ENCODE measurements around the gene SMAP1.

The SMAP1 gene

DNA sequence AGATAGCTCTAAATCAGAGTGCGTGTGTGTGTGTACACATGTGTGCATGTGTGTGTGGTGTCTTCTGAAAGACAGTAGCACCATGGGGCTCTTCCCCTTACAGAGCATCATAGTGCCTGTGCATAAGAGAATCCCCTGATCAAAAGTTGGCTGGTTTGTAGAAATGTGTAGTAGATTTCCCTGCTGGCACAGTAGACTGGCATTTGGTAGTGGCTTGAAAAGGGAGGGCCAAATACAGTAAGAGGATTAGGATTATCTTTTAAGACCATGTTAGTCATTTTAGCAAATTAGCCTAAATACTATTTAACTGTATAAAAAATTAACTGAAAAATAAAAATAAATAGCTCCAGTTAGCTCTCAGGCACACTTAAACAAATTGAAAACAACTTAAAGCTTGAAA lies 176.6 kb downstream of the SMAP1 start:
- no peak for DNase-seq

DNA sequence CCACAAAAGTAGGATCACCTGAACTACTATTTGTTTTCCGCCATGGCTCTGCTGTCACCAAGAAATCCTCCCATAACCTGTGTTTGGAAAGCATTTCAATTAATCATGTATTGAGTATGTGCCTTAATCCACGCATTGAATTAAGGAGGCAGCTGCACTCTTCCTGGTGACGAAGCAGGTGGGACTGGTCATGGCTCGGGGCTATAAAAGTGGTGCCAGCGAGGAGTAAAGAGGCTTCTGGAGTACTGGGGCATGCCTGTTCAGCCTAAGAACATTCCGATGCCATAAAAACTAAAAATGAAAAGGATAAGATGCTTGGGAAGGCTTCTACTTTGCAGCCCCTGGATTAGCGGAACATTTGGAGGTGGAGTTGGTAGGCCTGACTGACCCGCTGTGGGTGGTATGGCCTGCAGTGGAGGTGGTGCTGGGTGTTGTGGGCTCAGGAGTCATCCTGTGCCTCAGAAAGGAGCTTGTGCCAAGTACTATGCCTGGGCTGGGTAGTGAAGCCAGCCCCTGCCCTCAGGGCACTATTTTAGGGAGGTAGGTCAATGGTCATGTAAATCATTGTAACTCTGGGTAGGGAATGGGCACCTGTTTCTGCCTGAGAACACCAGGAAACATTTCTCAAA lies 178.6 kb downstream of the SMAP1 start:
- no peak for DNase-seq

GRCh38 chr6:70847106-70848084 lies 179.7 kb downstream of the SMAP1 start:
- no peak for DNase-seq

GRCh38 chr6:70849348-70850069 lies 181.8 kb downstream of the SMAP1 start:
- DNase-seq = no peak

- no peak for DNase-seq
Measured at GRCh38 chr6:70852667-70853246, 185.1 kb downstream of the SMAP1 start.

GRCh38 chr6:70857387-70858077 lies 189.8 kb downstream of the SMAP1 start:
- DNase-seq = no peak

DNA sequence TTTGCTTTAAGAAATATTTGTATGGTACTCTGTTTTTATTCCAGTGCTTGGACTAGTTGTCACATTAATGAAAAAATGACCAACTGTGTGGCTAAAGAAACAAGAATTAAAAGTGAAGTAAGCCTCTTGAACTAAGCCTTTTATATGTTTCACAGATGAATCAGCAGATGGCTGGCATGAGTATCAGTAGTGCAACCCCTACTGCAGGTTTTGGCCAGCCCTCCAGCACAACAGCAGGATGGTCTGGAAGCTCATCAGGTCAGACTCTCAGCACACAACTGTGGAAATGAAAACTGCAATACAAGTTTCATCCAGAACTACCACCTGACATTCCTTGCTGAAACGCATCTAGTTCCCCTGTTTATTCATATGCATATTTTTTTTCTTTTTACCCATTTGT lies 192.4 kb downstream of the SMAP1 start:
- DNase-seq = no peak

GRCh38 chr6:70860920-70861319 lies 193.2 kb downstream of the SMAP1 start:
- no peak for DNase-seq

DNA sequence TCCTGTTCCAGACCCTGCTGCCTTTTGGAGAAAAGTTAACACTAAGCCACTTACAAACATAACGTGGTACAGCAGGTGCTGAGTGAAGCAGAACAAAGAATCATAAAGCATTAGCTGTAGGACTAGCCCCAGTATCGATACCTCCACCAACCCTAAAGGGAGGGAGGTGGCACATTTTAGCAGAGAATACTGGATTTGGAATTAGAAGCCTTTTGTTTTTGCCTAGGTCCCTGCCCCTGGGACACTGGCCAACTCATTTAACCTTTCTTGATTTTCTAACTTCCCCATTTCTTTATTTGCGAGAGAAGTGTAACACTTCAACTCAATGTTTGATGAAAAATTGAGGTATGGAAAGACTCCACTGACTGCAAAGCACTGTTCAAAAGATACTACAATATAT lies 195.7 kb downstream of the SMAP1 start:
- DNase-seq = no peak

DNA sequence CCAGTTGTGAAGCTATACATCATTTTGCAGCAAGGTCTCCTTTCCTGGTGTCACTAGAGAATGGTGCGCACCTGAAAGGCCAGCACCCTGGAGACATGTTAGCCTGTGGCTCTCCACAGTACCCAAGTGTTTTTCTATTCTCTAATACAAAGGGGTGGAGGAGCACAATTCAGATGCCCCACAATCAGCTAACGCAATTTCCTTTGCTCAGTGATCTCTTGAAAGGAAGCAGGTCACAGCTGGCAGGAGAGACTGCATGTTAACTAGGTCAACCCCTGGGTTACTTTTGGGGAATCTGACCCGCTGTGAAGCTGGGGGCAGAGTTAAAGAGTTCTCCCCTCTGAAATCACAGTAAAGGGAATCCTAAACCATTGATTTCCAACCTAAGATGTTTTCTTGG lies 196.7 kb downstream of the SMAP1 start:
- no peak for DNase-seq

GRCh38 chr6:70872469-70872868 lies 204.8 kb downstream of the SMAP1 start:
- DNase-seq = no peak

- DNase-seq = no peak
Measured at GRCh38 chr6:70874181-70874913, 206.7 kb downstream of the SMAP1 start.

GRCh38 chr6:70879496-70879895 lies 211.8 kb downstream of the SMAP1 start:
- no peak for DNase-seq

GRCh38 chr6:70884074-70884983 lies 216.6 kb downstream of the SMAP1 start:
- DNase-seq = peak; percentile 56

- DNase-seq = no peak
Measured at GRCh38 chr6:70886071-70886470, 218.4 kb downstream of the SMAP1 start.

- no peak for DNase-seq
Measured at GRCh38 chr6:70886661-70887060, 219.0 kb downstream of the SMAP1 start.

DNA sequence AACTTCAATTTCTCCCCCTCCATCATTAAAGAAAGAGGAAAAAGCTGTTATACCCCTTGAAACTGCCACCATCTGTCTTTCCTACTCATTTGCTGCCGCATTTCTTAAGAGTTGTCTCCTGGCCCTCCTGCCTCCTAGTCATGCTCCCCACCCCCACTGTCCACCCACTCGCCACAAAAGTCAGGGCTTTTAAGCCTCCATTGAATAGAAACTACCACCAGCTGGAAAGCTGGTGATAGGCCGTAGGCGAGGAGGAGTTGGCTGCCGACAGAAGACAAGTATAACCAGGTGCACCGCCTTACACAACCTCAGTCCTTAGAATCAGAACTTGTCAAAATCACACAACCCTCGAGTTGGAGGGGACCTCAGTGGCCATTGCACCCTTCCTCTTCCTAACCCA lies 221.6 kb downstream of the SMAP1 start:
- DNase-seq = no peak

DNA sequence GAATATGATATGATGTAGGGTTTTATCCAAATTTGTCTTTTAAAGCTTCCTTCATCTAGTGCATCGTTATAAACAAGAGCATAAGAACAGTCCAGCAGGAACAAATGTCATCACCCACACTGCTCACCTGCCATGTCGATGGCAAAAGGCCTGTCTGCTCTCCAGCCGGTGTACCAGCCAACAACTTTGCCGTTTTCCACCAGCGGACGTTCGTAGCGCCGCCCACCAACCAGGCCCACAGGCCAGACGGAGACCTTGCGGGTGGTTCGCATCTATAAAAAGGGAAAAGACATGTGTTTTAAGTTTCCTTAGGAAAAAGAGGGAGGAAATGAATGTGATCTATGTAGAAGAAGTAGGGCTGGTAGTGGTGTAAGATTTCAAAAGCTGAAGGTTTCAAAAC lies 226.3 kb downstream of the SMAP1 start:
- DNase-seq = no peak

GRCh38 chr6:70900047-70900446 lies 232.4 kb downstream of the SMAP1 start:
- DNase-seq = no peak

DNA sequence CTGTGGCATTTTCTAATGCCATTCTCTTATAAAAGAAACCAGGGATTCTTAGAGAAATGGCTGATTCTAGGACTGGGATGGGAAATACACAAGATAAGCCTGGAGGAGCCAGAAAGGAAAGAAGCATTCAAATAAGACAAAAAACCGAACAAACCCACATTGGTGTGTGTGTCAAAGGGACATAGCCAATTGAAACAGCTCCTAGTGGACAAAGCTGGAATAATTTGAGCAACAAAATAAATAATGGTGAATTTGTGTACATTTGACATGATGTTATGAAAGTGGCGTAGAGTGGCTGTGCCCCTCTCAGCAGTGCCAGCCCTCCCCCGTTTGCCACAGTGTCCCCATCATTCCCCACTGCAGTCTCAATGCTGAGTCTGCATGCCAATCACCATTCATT lies 233.6 kb downstream of the SMAP1 start:
- DNase-seq = no peak

Data from CD4-positive, alpha-beta T cell treated with Interleukin-6 for 4 hours (primary cell).